GM12872 (cell line): ENCODE data around the gene CRACR2B.
A peak's percentile ranks its signal among the peaks of the same experiment; 100 is the strongest.

Experiments used
- TF ChIP-seq, protein P1 (sequence below): IDR thresholded peaks from 3 replicates; pipeline ENCODE4 v1.5.1; 2011; ENCODE audit warnings: low read depth, mild to moderate bottlenecking, low read length, moderate library complexity; ENCODE audit not compliant: insufficient read depth

CRACR2B gene

DNA sequence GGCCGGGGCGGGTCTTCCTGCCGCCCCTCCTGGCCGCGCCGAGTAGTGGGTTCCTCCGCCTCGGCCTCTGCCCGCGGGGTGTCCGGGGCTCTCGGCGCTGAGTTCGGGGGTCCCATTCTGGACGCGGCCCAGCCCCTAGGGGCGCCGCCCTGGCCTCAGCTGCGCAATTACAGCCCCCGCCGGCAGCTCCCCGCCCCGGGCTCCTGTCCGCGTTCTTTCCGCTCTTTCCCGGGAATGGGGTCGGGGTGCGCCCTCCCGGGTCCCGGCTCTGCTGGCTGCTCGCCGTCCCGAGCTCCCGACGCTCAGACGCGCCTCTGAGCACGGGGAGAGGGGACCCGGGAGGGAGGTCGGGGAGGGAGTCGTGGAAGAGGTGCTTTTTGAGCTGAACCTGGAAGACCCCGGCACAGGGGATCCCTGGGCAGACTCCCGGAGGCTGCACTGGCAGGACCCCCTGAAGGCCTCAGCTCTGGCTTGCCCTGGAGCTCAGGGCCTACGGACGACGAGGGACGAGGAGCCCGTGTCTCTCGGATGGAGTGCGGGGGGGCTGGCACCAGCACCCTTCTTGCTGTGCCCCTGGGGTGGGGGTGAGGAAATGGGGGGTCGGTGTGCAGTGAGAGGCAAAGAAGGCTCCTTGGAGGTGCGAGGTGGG is 15.5 kb downstream of the CRACR2B start:
- TF ChIP-seq, protein P1, sequence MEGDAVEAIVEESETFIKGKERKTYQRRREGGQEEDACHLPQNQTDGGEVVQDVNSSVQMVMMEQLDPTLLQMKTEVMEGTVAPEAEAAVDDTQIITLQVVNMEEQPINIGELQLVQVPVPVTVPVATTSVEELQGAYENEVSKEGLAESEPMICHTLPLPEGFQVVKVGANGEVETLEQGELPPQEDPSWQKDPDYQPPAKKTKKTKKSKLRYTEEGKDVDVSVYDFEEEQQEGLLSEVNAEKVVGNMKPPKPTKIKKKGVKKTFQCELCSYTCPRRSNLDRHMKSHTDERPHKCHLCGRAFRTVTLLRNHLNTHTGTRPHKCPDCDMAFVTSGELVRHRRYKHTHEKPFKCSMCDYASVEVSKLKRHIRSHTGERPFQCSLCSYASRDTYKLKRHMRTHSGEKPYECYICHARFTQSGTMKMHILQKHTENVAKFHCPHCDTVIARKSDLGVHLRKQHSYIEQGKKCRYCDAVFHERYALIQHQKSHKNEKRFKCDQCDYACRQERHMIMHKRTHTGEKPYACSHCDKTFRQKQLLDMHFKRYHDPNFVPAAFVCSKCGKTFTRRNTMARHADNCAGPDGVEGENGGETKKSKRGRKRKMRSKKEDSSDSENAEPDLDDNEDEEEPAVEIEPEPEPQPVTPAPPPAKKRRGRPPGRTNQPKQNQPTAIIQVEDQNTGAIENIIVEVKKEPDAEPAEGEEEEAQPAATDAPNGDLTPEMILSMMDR: peak; percentile 11; the same call in 1 of the 3 replicates

DNA sequence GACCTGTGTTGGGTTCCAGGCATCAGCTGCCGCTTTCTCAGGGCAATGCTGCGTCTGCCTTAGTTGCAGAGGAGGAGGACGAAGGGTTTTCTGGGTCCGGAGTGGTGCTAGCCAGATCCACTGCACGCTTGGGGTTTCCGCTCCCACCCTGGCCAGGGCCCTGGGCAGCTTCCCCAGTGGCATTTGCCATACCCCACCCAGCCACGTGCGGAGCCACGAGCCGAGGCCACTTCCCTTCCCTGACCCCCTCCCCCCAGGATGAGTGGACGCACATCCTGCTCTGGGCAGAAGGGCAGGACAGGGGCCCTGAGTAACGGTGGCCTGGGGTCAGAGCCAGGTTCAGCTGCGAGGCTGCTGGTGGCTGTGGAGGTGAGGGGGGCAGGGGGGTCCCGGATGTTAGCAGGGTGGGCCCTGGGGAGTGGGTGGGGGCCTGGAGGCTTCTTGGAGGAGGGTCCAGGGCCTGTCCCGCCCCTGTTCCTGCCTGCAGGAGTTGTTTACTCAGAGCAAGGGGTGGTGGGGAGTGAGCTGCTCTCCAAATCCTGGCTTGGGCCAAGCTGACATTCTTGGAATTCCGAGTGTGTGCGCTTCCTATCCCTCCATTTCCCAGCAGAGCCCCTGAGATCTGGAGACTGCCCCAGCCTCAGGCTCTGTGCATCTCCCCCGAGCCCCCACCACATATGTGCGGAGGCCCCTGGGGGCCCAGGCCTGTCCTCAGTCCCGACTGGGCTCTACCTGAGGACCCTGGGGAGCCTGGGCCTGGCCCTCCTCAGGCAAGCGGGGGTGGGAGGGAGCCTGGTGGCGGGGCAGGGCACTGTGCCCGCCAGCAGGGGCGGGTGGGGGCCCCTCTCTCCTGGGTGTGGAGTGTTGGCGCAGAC is 16.3 kb downstream of the CRACR2B start:
- TF ChIP-seq, protein P1: no peak

GRCh38 chr11:844693-845644 is 17.2 kb downstream of the CRACR2B start:
- TF ChIP-seq, protein P1: no peak

GRCh38 chr11:845872-846495 is 18.3 kb downstream of the CRACR2B start:
- TF ChIP-seq, protein P1: no peak

- TF ChIP-seq, protein P1: no peak
Measured at GRCh38 chr11:846496-847098, 18.9 kb downstream of the CRACR2B start.

DNA sequence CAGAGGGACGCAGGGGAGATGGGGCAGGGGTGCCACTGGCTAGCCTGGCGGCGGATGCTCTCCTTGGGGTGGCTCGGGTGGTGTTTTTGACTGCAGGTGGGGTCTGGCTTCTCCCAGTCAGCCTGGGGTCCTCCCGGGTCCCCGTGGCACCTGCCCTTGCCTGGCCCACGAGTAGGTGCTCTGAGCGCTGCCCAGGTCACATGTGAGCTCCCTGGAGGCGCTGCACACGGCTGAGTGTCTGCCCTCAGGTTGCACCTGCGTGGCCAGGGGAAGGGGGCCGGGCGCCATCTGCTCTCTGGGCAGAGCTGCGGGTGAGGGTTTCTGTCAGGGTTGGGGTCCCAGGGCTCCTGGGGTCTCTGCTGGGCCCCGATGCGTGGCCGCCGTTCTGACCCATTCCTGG is 20.2 kb downstream of the CRACR2B start:
- TF ChIP-seq, protein P1: no peak
